HG02571 (cell line): Measurements from ENCODE around the gene DDI2.
"Not testable (repeated sequence)": the region's sequence is repeated elsewhere in the genome, so short reads cannot be mapped to it uniquely, and the experiment has no call there.

Experiments used
- ATAC-seq: cut with Tn5 transposase; IDR thresholded peaks from one replicate; pipeline ENCODE4 v1.9.1; 2021; ENCODE audit warnings: mild to moderate bottlenecking, moderate library complexity; ENCODE audit not compliant: unreplicated experiment

The DDI2 gene

GRCh38 chr1:15676688-15677661, 59.7 kb downstream of the DDI2 start:
- no peak for ATAC-seq

GRCh38 chr1:15678578-15678977, 61.3 kb downstream of the DDI2 start:
- ATAC-seq = no peak

- no peak for ATAC-seq
These were observed 62.9 kb downstream of the DDI2 start for GRCh38 chr1:15680131-15680530.

GRCh38 chr1:15680561-15681348, 63.5 kb downstream of the DDI2 start:
- ATAC-seq = no peak

- ATAC-seq = no peak
These were observed 64.4 kb downstream of the DDI2 start for GRCh38 chr1:15681349-15682292.

- ATAC-seq = no peak
These were observed 65.7 kb downstream of the DDI2 start for GRCh38 chr1:15682936-15683341.

GRCh38 chr1:15683345-15684039, 66.2 kb downstream of the DDI2 start:
- ATAC-seq = no peak

- no peak for ATAC-seq
These were observed 66.8 kb downstream of the DDI2 start, which contains the start of gene PLEKHM2 for GRCh38 chr1:15684042-15684461. Gene PLEKHM2, plus strand, starts transcription at chr1:15684320. Its CDS starts 239 bp downstream, at chr1:15684559.

GRCh38 chr1:15684468-15685291, 67.4 kb downstream of the DDI2 start:
- ATAC-seq = no peak

GRCh38 chr1:15685820-15686219, 68.6 kb downstream of the DDI2 start:
- no peak for ATAC-seq

- no peak for ATAC-seq
These were observed 70.2 kb downstream of the DDI2 start for GRCh38 chr1:15687446-15687845.

- ATAC-seq = no peak
These were observed 73.1 kb downstream of the DDI2 start for GRCh38 chr1:15690317-15690716.

GRCh38 chr1:15691434-15692032, 74.3 kb downstream of the DDI2 start:
- no peak for ATAC-seq

GRCh38 chr1:15692121-15692682, 74.9 kb downstream of the DDI2 start:
- ATAC-seq = no peak

GRCh38 chr1:15693371-15693770, 76.1 kb downstream of the DDI2 start:
- no peak for ATAC-seq

GRCh38 chr1:15696956-15697521, 79.8 kb downstream of the DDI2 start:
- ATAC-seq = peak; percentile 93

- no peak for ATAC-seq
These were observed 80.9 kb downstream of the DDI2 start for GRCh38 chr1:15698201-15698600.

- ATAC-seq = not testable (repeated sequence)
These were observed 82.1 kb downstream of the DDI2 start for GRCh38 chr1:15699321-15699720.
